Astrocyte (in vitro differentiated cells and primary cell): ENCODE measurements around the gene SLC16A12. TPM values are rescaled to one million over a fixed set of nuclear protein-coding genes. Genes with fewer than 3 reads are reported as not detected.
"Not testable (repeated sequence)": the region's sequence is repeated elsewhere in the genome, so short reads cannot be mapped to it uniquely, and the experiment has no call there.

Source experiments
- DNase-seq: peaks from one replicate; pipeline ENCODE4 v3.0.0-alpha.2; 2010; ENCODE audit warnings: low read depth
- FAIRE-seq: peaks from 2 replicates; lab custom pipeline; 2011; peaks lifted over from hg19 to GRCh38; lab: Jason Lieb, UNC
- H2AFZ ChIP-seq: 2 replicates; pipeline ENCODE4 v1.6.0; 2012; ENCODE audit warnings: low read depth, low read length, inconsistent platforms
- H3K27ac ChIP-seq: 2 replicates; pipeline ENCODE4 v1.5.1; 2011; ENCODE audit warnings: low read depth, low read length, inconsistent platforms
- H3K27me3 ChIP-seq: 2 replicates; pipeline ENCODE4 v1.6.0; 2011; ENCODE audit warnings: low read length, inconsistent platforms; ENCODE audit not compliant: insufficient read depth
- H3K36me3 ChIP-seq: 2 replicates; pipeline ENCODE4 v1.5.1; 2011; ENCODE audit warnings: low read length, inconsistent platforms; ENCODE audit not compliant: insufficient read depth
- H3K4me1 ChIP-seq: 2 replicates; pipeline ENCODE4 v1.5.1; 2011; ENCODE audit warnings: low read length, inconsistent platforms; ENCODE audit not compliant: insufficient read depth
- H3K4me2 ChIP-seq: 2 replicates; pipeline ENCODE4 v1.6.0; 2012; ENCODE audit warnings: low read length, inconsistent platforms
- H3K4me3 ChIP-seq: 2 replicates; pipeline ENCODE4 v1.5.1; 2011; ENCODE audit warnings: low read depth, mild to moderate bottlenecking, low read length, inconsistent platforms; ENCODE audit not compliant: insufficient read depth
- H3K79me2 ChIP-seq: 2 replicates; pipeline ENCODE4 v1.6.0; 2012; ENCODE audit warnings: mild to moderate bottlenecking, low read length, inconsistent platforms; ENCODE audit not compliant: insufficient read depth
- H3K9ac ChIP-seq: 2 replicates; pipeline ENCODE4 v1.6.0; 2012; ENCODE audit warnings: mild to moderate bottlenecking, low read length, inconsistent platforms
- H3K9me3 ChIP-seq: 2 replicates; pipeline ENCODE4 v1.5.1; 2012; ENCODE audit warnings: low read depth, mild to moderate bottlenecking, low read length, inconsistent platforms; ENCODE audit not compliant: insufficient read depth
- H4K20me1 ChIP-seq: 2 replicates; pipeline ENCODE4 v1.6.0; 2012; ENCODE audit warnings: low read length, inconsistent platforms; ENCODE audit not compliant: insufficient read depth
- H3K27ac Mint-ChIP-seq: one replicate; pipeline ENCODE4 v1.8.0; 2021; ENCODE audit warnings: mild to moderate bottlenecking, mixed read lengths; ENCODE audit not compliant: unreplicated experiment
- H3K27me3 Mint-ChIP-seq: one replicate; pipeline ENCODE4 v1.8.0; 2021; ENCODE audit warnings: low read depth, mixed read lengths; ENCODE audit not compliant: unreplicated experiment
- H3K36me3 Mint-ChIP-seq: one replicate; pipeline ENCODE4 v1.8.0; 2021; ENCODE audit warnings: low read depth, mixed read lengths; ENCODE audit not compliant: unreplicated experiment
- H3K4me1 Mint-ChIP-seq: one replicate; pipeline ENCODE4 v1.8.0; 2021; ENCODE audit warnings: low read depth, mixed read lengths; ENCODE audit not compliant: unreplicated experiment
- H3K4me3 Mint-ChIP-seq: one replicate; pipeline ENCODE4 v1.8.0; 2021; ENCODE audit warnings: mild to moderate bottlenecking, moderate library complexity, mixed read lengths; ENCODE audit not compliant: unreplicated experiment
- H3K9me3 Mint-ChIP-seq: one replicate; pipeline ENCODE4 v1.8.0; 2021; ENCODE audit warnings: mild to moderate bottlenecking, mixed read lengths; ENCODE audit not compliant: unreplicated experiment
- CTCF ChIP-seq: IDR thresholded peaks from 2 replicates; pipeline ENCODE4 v1.5.1; 2011; ENCODE audit warnings: low read depth, mild to moderate bottlenecking, inconsistent platforms, low read length, moderate library complexity; ENCODE audit not compliant: insufficient read depth
- EZH2 ChIP-seq: IDR thresholded peaks from 2 replicates; pipeline ENCODE4 v1.6.1; 2012; ENCODE audit warnings: mild to moderate bottlenecking, low read length, inconsistent platforms; ENCODE audit not compliant: insufficient read depth
- total RNA-seq: library from RNA; stranded (reverse); gene quantifications from 2 replicates; pipeline ENCODE4 v1.2.1, GENCODE V29; 2021

SLC16A12 gene
- total RNA-seq, 1 donor from 2014 or later, result 0.59 TPM

- no peak overlapping the region for H3K4me2 ChIP-seq
- no peaks in the 10 kb centered on the region for H4K20me1 ChIP-seq
- H2AFZ ChIP-seq, result no peak overlapping the region
- Mint-ChIP-seq H3K4me1 (peaks cover 10% of the 10 kb centered on the region), H3K4me3 (no peak overlapping the region), H3K36me3 (no peaks in the 10 kb centered on the region), H3K9me3 (no peaks in the 10 kb centered on the region), H3K27me3 (no peaks in the 10 kb centered on the region), H3K27ac (no peak overlapping the region)
- no peak for FAIRE-seq
- no peaks in the 10 kb centered on the region for H3K79me2 ChIP-seq
- H3K4me1 ChIP-seq, result peaks cover 8% of the 10 kb centered on the region
- DNase-seq, result no peak
- H3K9ac ChIP-seq, result no peak overlapping the region
- no peaks in the 10 kb centered on the region for H3K36me3 ChIP-seq
- no peaks in the 10 kb centered on the region for H3K27me3 ChIP-seq
- no peak overlapping the region for H3K4me3 ChIP-seq
- TF ChIP-seq EZH2 (no peak), CTCF (no peak)
- H3K27ac ChIP-seq, result no peak overlapping the region
- no peaks in the 10 kb centered on the region for H3K9me3 ChIP-seq
Observed at GRCh38 chr10:89549510-89549909, 14.1 kb upstream of the SLC16A12 start.

- H3K27ac Mint-ChIP-seq, result no peak overlapping the region
- DNase-seq (no peak), FAIRE-seq (no peak)
- no peak overlapping the region for H3K4me3 ChIP-seq
- H3K4me2 ChIP-seq, result no peak overlapping the region
- H3K9ac ChIP-seq, result no peak overlapping the region
- no peaks in the 10 kb centered on the region for H4K20me1 ChIP-seq
- H3K79me2 ChIP-seq, result no peaks in the 10 kb centered on the region
- no peaks in the 10 kb centered on the region for H3K36me3 Mint-ChIP-seq
- H3K4me1 Mint-ChIP-seq, result peaks cover 8% of the 10 kb centered on the region
- no peaks in the 10 kb centered on the region for H3K27me3 ChIP-seq
- no peaks in the 10 kb centered on the region for H3K36me3 ChIP-seq
- no peaks in the 10 kb centered on the region for H3K9me3 ChIP-seq
- H2AFZ ChIP-seq, result no peak overlapping the region
- no peak overlapping the region for H3K4me3 Mint-ChIP-seq
- no peak for TF ChIP-seq CTCF
- TF ChIP-seq EZH2, result no peak
- H3K4me1 ChIP-seq, result peaks cover 6% of the 10 kb centered on the region
- H3K27me3 Mint-ChIP-seq, result no peaks in the 10 kb centered on the region
- H3K27ac ChIP-seq, result no peak overlapping the region
- H3K9me3 Mint-ChIP-seq, result no peaks in the 10 kb centered on the region
Observed at GRCh38 chr10:89548673-89549072, 13.3 kb upstream of the SLC16A12 start.

- Mint-ChIP-seq H3K4me3 (no peak overlapping the region), H3K9me3 (no peaks in the 10 kb centered on the region), H3K36me3 (no peaks in the 10 kb centered on the region), H3K4me1 (peaks cover 2% of the 10 kb centered on the region), H3K27me3 (no peaks in the 10 kb centered on the region), H3K27ac (no peak overlapping the region)
- H4K20me1 ChIP-seq, result no peaks in the 10 kb centered on the region
- H3K4me3 ChIP-seq, result no peak overlapping the region
- DNase-seq (no peak), FAIRE-seq (no peak)
- no peak overlapping the region for H2AFZ ChIP-seq
- no peak overlapping the region for H3K9ac ChIP-seq
- peaks cover under 1% of the 10 kb centered on the region for H3K4me1 ChIP-seq
- H3K27ac ChIP-seq, result no peak overlapping the region
- no peak overlapping the region for H3K4me2 ChIP-seq
- H3K27me3 ChIP-seq, result no peaks in the 10 kb centered on the region
- no peaks in the 10 kb centered on the region for H3K79me2 ChIP-seq
- H3K9me3 ChIP-seq, result no peaks in the 10 kb centered on the region
- no peaks in the 10 kb centered on the region for H3K36me3 ChIP-seq
- TF ChIP-seq CTCF, result no peak
Observed at GRCh38 chr10:89547853-89548513, 12.6 kb upstream of the SLC16A12 start.

- not testable (repeated sequence) for H3K36me3 ChIP-seq, H4K20me1 ChIP-seq, H3K9me3 ChIP-seq, H3K27ac Mint-ChIP-seq, H3K9me3 Mint-ChIP-seq, H3K4me1 Mint-ChIP-seq, FAIRE-seq, H3K27ac ChIP-seq, H3K36me3 Mint-ChIP-seq, H3K4me3 ChIP-seq, DNase-seq, H3K4me3 Mint-ChIP-seq, H3K4me1 ChIP-seq, H3K4me2 ChIP-seq, H3K27me3 Mint-ChIP-seq, H3K27me3 ChIP-seq, H3K79me2 ChIP-seq, H2AFZ ChIP-seq, H3K9ac ChIP-seq
Observed at GRCh38 chr10:89546651-89547050, 11.3 kb upstream of the SLC16A12 start.
